CD1c-positive myeloid dendritic cell (primary cell): Measurements from ENCODE around the gene CFAP53.
A peak's percentile ranks its signal among the peaks of the same experiment; 100 is the strongest.

Source experiments
- DNase-seq: peaks from one replicate; pipeline ENCODE4 v3.0.0-alpha.2; 2016; ENCODE audit errors: extremely low spot score

Gene CFAP53

GRCh38 chr18:50194631-50195532, 71.4 kb downstream of the CFAP53 start, which contains the start of gene MYO5B:
TSS of gene MYO5B (minus strand) at chr18:50195147. CDS start at chr18:50194793, 354 bp downstream.
- peak; percentile 9 for DNase-seq

- no peak for DNase-seq
Measured at GRCh38 chr18:50193796-50194630, 72.3 kb downstream of the CFAP53 start.

GRCh38 chr18:50192995-50193795, 73.1 kb downstream of the CFAP53 start:
- DNase-seq: no peak

GRCh38 chr18:50190926-50191325, 75.4 kb downstream of the CFAP53 start:
- DNase-seq: no peak

- no peak for DNase-seq
Measured at GRCh38 chr18:50190236-50190635, 76.1 kb downstream of the CFAP53 start.

GRCh38 chr18:50189160-50189559, 77.1 kb downstream of the CFAP53 start:
- no peak for DNase-seq

GRCh38 chr18:50188652-50189051, 77.6 kb downstream of the CFAP53 start:
- DNase-seq: no peak

- no peak for DNase-seq
Measured at GRCh38 chr18:50187659-50188058, 78.6 kb downstream of the CFAP53 start.

- DNase-seq: no peak
Measured at GRCh38 chr18:50186385-50186784, 79.9 kb downstream of the CFAP53 start.

GRCh38 chr18:50183556-50183955, 82.7 kb downstream of the CFAP53 start:
- DNase-seq: no peak

GRCh38 chr18:50182511-50182910, 83.8 kb downstream of the CFAP53 start:
- no peak for DNase-seq

- DNase-seq: no peak
Measured at GRCh38 chr18:50181590-50181989, 84.7 kb downstream of the CFAP53 start.

GRCh38 chr18:50179465-50179864, 86.8 kb downstream of the CFAP53 start:
- DNase-seq: no peak

- DNase-seq: no peak
Measured at GRCh38 chr18:50177294-50177992, 88.9 kb downstream of the CFAP53 start.
